Mesothelial cell of epicardium (in vitro differentiated cells): Measurements from ENCODE around the gene C10orf88. TPM values are rescaled to one million over a fixed set of nuclear protein-coding genes. Genes with fewer than 3 reads are reported as not detected.

Experiments used
- DNase-seq, 2 experiments: peaks; one replicate each; pipeline ENCODE4 v3.0.0; 2021; ENCODE audit warnings: low spot score in 2 of 2; ENCODE audit not compliant: unreplicated experiment in 2 of 2
- H3K27ac Mint-ChIP-seq: 2 replicates; pipeline ENCODE4 v1.8.0; 2021; ENCODE audit warnings: mixed read lengths
- H3K27me3 Mint-ChIP-seq: 2 replicates; pipeline ENCODE4 v1.8.0; 2021; ENCODE audit warnings: low read depth, mixed read lengths
- H3K36me3 Mint-ChIP-seq: 2 replicates; pipeline ENCODE4 v1.8.0; 2021; ENCODE audit warnings: mixed read lengths
- H3K4me1 Mint-ChIP-seq: 2 replicates; pipeline ENCODE4 v1.8.0; 2021; ENCODE audit warnings: mixed read lengths
- H3K4me3 Mint-ChIP-seq: 2 replicates; pipeline ENCODE4 v1.8.0; 2021; ENCODE audit warnings: mild to moderate bottlenecking, moderate library complexity, mixed read lengths
- H3K9me3 Mint-ChIP-seq: 2 replicates; pipeline ENCODE4 v1.8.0; 2021; ENCODE audit warnings: mixed read lengths
- CTCF ChIP-seq: fragments of 200-600 bp; sonication (generic); IDR thresholded peaks from one replicate; pipeline ENCODE4 v1.5.0; 2021; ENCODE audit warnings: antibody characterized with exemption; ENCODE audit not compliant: unreplicated experiment
- total RNA-seq: library from RNA; stranded (reverse); gene quantifications from 3 replicates; pipeline ENCODE4 v1.2.1, GENCODE V29; 2021

The C10orf88 gene
- 12.6 to 15.7 TPM (median 13.5 TPM) in 3 replicates for total RNA-seq

DNA sequence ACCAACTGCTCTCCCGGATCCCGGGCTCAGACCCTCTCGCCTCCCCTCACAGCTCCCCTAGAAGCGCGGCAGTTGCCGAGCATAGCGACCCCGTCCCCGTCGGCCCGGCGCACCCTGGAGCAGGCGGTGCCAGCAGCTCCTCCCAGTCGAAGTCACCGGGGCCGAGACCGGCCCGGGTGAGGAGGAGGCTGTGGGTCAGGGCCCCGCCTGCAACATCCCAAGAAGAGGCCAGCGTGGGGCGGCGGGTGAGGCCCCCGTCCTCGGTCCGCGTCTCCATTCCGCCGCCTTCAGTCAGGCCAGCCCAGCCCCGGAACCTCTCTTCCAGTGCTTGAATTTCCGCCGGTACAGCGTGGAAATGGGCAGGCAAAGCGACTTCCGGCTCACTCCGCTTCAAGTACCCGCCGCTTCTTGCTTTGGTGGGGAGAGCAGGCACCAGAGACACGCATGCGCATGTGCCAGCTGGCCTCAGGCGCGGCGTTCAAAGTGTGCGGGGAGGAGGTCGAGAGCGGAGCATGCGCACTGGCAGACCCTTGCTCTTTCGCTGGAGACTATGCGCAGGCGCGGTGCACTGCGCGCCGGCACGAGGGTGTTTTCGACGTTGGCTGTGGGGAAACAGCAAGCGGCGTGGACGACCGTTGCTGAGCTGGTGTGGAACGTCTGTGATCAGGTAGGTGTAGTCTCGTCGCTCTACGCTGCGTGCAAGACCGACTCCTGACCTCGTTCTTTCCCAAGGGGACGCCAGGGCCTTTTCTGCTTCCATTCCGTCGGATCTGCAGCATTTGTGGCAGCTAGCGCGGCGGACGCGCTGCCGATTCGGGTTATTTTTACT is at the start of gene C10orf88:
Gene C10orf88 (minus strand): TSS at position 326 of the 829 bp plus-strand sequence. CDS start 49 bp downstream, at position 277.
- H3K27me3 Mint-ChIP-seq = peaks cover 47% of the 10 kb centered on the region

GRCh38 chr10:123001370-123001769 is 47.3 kb upstream of the C10orf88 start:
- Mint-ChIP-seq H3K36me3 (peaks cover 2% of the 10 kb centered on the region), H3K27me3 (no peaks in the 10 kb centered on the region), H3K9me3 (no peaks in the 10 kb centered on the region), H3K27ac (no peak overlapping the region), H3K4me3 (no peak overlapping the region), H3K4me1 (no peaks in the 10 kb centered on the region)
- TF ChIP-seq CTCF = no peak
- no peak for DNase-seq

More for the DNA sequence above, at the start of gene C10orf88:
- Mint-ChIP-seq H3K9me3 (no peaks in the 10 kb centered on the region), H3K4me3 (peak within 1 kb of the TSS; percentile 84), H3K27ac (peak within 1 kb of the TSS; percentile 85), H3K4me1 (peaks cover 20% of the 10 kb centered on the region), H3K36me3 (peaks cover 6% of the 10 kb centered on the region)
- no peak for TF ChIP-seq CTCF
- DNase-seq = peak; percentile 96 to 97

DNA sequence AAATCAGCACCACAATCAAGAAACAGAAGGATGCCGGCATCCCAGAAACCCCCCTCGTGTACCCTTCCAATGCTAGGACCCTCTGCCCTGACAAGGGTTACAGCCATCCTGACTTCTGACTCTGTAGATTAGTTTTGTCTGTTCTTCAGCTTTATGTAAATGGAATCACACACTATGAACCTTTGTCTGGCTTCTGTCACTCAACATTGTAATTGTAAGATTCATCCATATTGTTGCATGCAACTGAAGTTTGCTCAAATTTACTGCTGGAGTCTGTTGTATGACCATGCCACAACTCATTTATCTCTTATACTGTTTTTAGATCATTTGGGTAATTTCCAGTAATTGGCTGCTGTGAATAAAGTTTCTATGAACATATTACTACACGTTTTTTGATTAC is 46.1 kb upstream of the C10orf88 start:
- no peak for DNase-seq
- Mint-ChIP-seq H3K4me3 (no peak overlapping the region), H3K27ac (no peak overlapping the region), H3K27me3 (no peaks in the 10 kb centered on the region), H3K36me3 (peaks cover 9% of the 10 kb centered on the region), H3K4me1 (no peaks in the 10 kb centered on the region), H3K9me3 (no peaks in the 10 kb centered on the region)
- TF ChIP-seq CTCF = no peak

GRCh38 chr10:122999347-122999746 is 45.3 kb upstream of the C10orf88 start:
- no peaks in the 10 kb centered on the region for H3K27me3 Mint-ChIP-seq
- peaks cover 10% of the 10 kb centered on the region for H3K36me3 Mint-ChIP-seq
- no peak overlapping the region for H3K27ac Mint-ChIP-seq
- no peak overlapping the region for H3K4me3 Mint-ChIP-seq
- H3K4me1 Mint-ChIP-seq = no peaks in the 10 kb centered on the region
- no peak for DNase-seq
- no peak for TF ChIP-seq CTCF
- no peaks in the 10 kb centered on the region for H3K9me3 Mint-ChIP-seq

DNA sequence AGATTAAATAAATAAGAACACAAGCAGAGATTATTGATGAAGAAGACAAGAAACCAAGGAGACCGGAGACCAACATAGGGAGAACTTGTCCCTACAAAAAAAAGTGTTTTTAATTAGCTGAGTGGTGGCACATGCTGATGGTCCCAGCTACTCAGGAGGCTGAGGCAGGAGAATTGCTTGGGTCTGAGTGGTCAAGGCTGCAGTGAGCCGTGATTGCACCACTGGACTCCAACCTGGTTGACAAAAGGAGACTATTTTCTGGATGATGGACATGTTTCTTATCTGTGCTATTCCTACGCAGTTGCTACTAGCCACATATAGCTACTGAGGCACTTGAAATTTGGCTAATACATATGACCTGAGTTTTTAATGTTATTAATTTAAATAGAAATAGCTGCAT is 44.9 kb upstream of the C10orf88 start:
- Mint-ChIP-seq H3K9me3 (no peaks in the 10 kb centered on the region), H3K27me3 (no peaks in the 10 kb centered on the region), H3K4me3 (no peak overlapping the region), H3K36me3 (peaks cover 12% of the 10 kb centered on the region), H3K4me1 (no peaks in the 10 kb centered on the region), H3K27ac (no peak overlapping the region)
- TF ChIP-seq CTCF = no peak
- DNase-seq = no peak
